Measurements from ENCODE around the gene ATP10D.

DNA sequence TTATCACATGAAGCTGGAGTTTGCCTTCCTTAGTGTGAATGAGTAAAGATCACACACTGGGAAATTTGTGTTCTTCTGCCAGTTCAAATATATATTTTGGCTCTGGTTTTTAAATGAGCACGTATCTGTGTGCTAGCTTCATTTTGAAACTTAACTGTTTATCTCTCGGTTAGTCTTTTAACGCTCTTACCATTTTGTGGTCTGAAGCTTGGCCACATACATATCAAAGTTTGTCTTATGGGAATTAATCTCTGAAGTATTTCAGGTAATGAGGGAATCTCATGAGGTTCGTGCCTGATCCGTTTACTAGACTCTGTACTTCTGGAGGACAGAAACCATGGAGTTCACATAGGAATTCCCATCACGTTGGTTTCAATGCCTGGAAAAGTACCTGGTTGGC lies 13.8 kb downstream of the ATP10D start:
- TF ChIP-seq L3MBTL2 (conservative IDR thresholded peaks at IDR 0.05) (no peak), PKNOX1 (IDR thresholded peaks at IDR 0.05) (no peak), LEF1 (IDR thresholded peaks at IDR 0.05; ENCODE audit: borderline replicate concordance) (no peak), FOXA1 (IDR thresholded peaks at IDR 0.05) (no peak), FOXK2 (IDR thresholded peaks at IDR 0.05) (no peak), SP1 (IDR thresholded peaks at IDR 0.05) (no peak), ZNF384 (IDR thresholded peaks at IDR 0.05) (no peak), TARDBP (IDR thresholded peaks at IDR 0.05) (no peak), FOXM1 (IDR thresholded peaks at IDR 0.05; ENCODE audit: borderline replicate concordance) (no peak), BHLHE40 (IDR thresholded peaks at IDR 0.05; ENCODE audit: borderline replicate concordance) (no peak)
